Activated T-helper 17 cell treated with anti-CD3 and anti-CD28 coated beads, Interleukin-2, amount 50 U/mL, for 72 hours (primary cell): ENCODE data around the gene PLCB4. TPM values are rescaled to one million over a fixed set of nuclear protein-coding genes. Genes with fewer than 3 reads are reported as not detected.

Experiments
- ATAC-seq: fragments of 150-1000 bp; cut with Tn5 transposase; replicated peaks from 2 replicates; pipeline ENCODE4 v1.10.0; 2021; ENCODE audit warnings: mild to moderate bottlenecking, moderate library complexity
- H3K27ac Mint-ChIP-seq: one replicate; pipeline ENCODE4 v1.8.0; 2022; ENCODE audit warnings: mixed read lengths
- H3K27me3 Mint-ChIP-seq: one replicate; pipeline ENCODE4 v1.8.0; 2022; ENCODE audit warnings: mixed read lengths
- H3K36me3 Mint-ChIP-seq: one replicate; pipeline ENCODE4 v1.8.0; 2022; ENCODE audit warnings: low read depth, mild to moderate bottlenecking, mixed read lengths
- H3K4me1 Mint-ChIP-seq: one replicate; pipeline ENCODE4 v1.8.0; 2022; ENCODE audit warnings: mixed read lengths
- H3K4me3 Mint-ChIP-seq: one replicate; pipeline ENCODE4 v1.8.0; 2022; ENCODE audit warnings: mild to moderate bottlenecking, mixed read lengths
- H3K9me3 Mint-ChIP-seq: one replicate; pipeline ENCODE4 v1.8.0; 2022; ENCODE audit warnings: mixed read lengths
- total RNA-seq, 2 donors: library from RNA; stranded (reverse); gene quantifications; one replicate each; pipeline ENCODE4 v1.2.3, GENCODE V29; 2022

PLCB4 gene
- total RNA-seq, 2 donors from 2014 or later, result not detected

- H3K4me1 Mint-ChIP-seq, result no peaks in the 10 kb centered on the region
- ATAC-seq, result no peak
- no peaks in the 10 kb centered on the region for H3K27me3 Mint-ChIP-seq
- no peak overlapping the region for H3K27ac Mint-ChIP-seq
- peaks cover 8% of the 10 kb centered on the region for H3K9me3 Mint-ChIP-seq
- H3K36me3 Mint-ChIP-seq, result no peaks in the 10 kb centered on the region
- no peak overlapping the region for H3K4me3 Mint-ChIP-seq
Measured at GRCh38 chr20:9483131-9483530, 414.2 kb downstream of the PLCB4 start.

GRCh38 chr20:9485614-9486340 is 416.9 kb downstream of the PLCB4 start:
- Mint-ChIP-seq H3K36me3 (no peaks in the 10 kb centered on the region), H3K9me3 (peaks cover 13% of the 10 kb centered on the region), H3K27ac (no peak overlapping the region), H3K4me1 (no peaks in the 10 kb centered on the region), H3K27me3 (peaks cover 3% of the 10 kb centered on the region), H3K4me3 (no peak overlapping the region)
- no peak for ATAC-seq

GRCh38 chr20:9487231-9487630 is 418.3 kb downstream of the PLCB4 start:
- no peak overlapping the region for H3K4me3 Mint-ChIP-seq
- peaks cover 3% of the 10 kb centered on the region for H3K27me3 Mint-ChIP-seq
- H3K36me3 Mint-ChIP-seq, result no peaks in the 10 kb centered on the region
- peaks cover 13% of the 10 kb centered on the region for H3K9me3 Mint-ChIP-seq
- ATAC-seq, result no peak
- H3K4me1 Mint-ChIP-seq, result no peaks in the 10 kb centered on the region
- H3K27ac Mint-ChIP-seq, result no peak overlapping the region

GRCh38 chr20:9488063-9488462 is 419.2 kb downstream of the PLCB4 start:
- no peak overlapping the region for H3K4me3 Mint-ChIP-seq
- H3K4me1 Mint-ChIP-seq, result no peaks in the 10 kb centered on the region
- peaks cover 7% of the 10 kb centered on the region for H3K9me3 Mint-ChIP-seq
- H3K27ac Mint-ChIP-seq, result no peak overlapping the region
- no peak for ATAC-seq
- H3K27me3 Mint-ChIP-seq, result peaks cover 3% of the 10 kb centered on the region
- no peaks in the 10 kb centered on the region for H3K36me3 Mint-ChIP-seq

- no peak overlapping the region for H3K27ac Mint-ChIP-seq
- no peaks in the 10 kb centered on the region for H3K36me3 Mint-ChIP-seq
- H3K27me3 Mint-ChIP-seq, result peaks cover 3% of the 10 kb centered on the region
- peaks cover 7% of the 10 kb centered on the region for H3K9me3 Mint-ChIP-seq
- ATAC-seq, result no peak
- H3K4me3 Mint-ChIP-seq, result no peak overlapping the region
- H3K4me1 Mint-ChIP-seq, result no peaks in the 10 kb centered on the region
Measured at GRCh38 chr20:9490161-9490560, 421.3 kb downstream of the PLCB4 start.

- no peak overlapping the region for H3K4me3 Mint-ChIP-seq
- no peak for ATAC-seq
- peaks cover 10% of the 10 kb centered on the region for H3K9me3 Mint-ChIP-seq
- no peak overlapping the region for H3K27ac Mint-ChIP-seq
- H3K4me1 Mint-ChIP-seq, result no peaks in the 10 kb centered on the region
- H3K36me3 Mint-ChIP-seq, result no peaks in the 10 kb centered on the region
- H3K27me3 Mint-ChIP-seq, result peaks cover 3% of the 10 kb centered on the region
Measured at GRCh38 chr20:9490631-9491030, 421.7 kb downstream of the PLCB4 start.

GRCh38 chr20:9491324-9491723 is 422.4 kb downstream of the PLCB4 start:
- H3K27me3 Mint-ChIP-seq, result peaks cover 3% of the 10 kb centered on the region
- H3K4me1 Mint-ChIP-seq, result no peaks in the 10 kb centered on the region
- H3K9me3 Mint-ChIP-seq, result peaks cover 13% of the 10 kb centered on the region
- no peaks in the 10 kb centered on the region for H3K36me3 Mint-ChIP-seq
- H3K4me3 Mint-ChIP-seq, result no peak overlapping the region
- ATAC-seq, result no peak
- no peak overlapping the region for H3K27ac Mint-ChIP-seq

GRCh38 chr20:9492067-9492466 is 423.2 kb downstream of the PLCB4 start:
- Mint-ChIP-seq H3K9me3 (peaks cover 13% of the 10 kb centered on the region), H3K4me1 (no peaks in the 10 kb centered on the region), H3K27me3 (peaks cover 3% of the 10 kb centered on the region), H3K27ac (no peak overlapping the region), H3K4me3 (no peak overlapping the region), H3K36me3 (no peaks in the 10 kb centered on the region)
- ATAC-seq, result no peak

- Mint-ChIP-seq H3K27me3 (peaks cover 3% of the 10 kb centered on the region), H3K4me3 (no peak overlapping the region), H3K9me3 (peaks cover 17% of the 10 kb centered on the region), H3K36me3 (no peaks in the 10 kb centered on the region), H3K27ac (no peak overlapping the region), H3K4me1 (no peaks in the 10 kb centered on the region)
- ATAC-seq, result no peak
Measured at GRCh38 chr20:9493803-9494202, 424.9 kb downstream of the PLCB4 start.

GRCh38 chr20:9495701-9496100 is 426.8 kb downstream of the PLCB4 start:
- no peak overlapping the region for H3K4me3 Mint-ChIP-seq
- ATAC-seq, result no peak
- H3K4me1 Mint-ChIP-seq, result no peaks in the 10 kb centered on the region
- no peaks in the 10 kb centered on the region for H3K27me3 Mint-ChIP-seq
- peaks cover 13% of the 10 kb centered on the region for H3K9me3 Mint-ChIP-seq
- H3K36me3 Mint-ChIP-seq, result no peaks in the 10 kb centered on the region
- H3K27ac Mint-ChIP-seq, result no peak overlapping the region

- H3K4me3 Mint-ChIP-seq, result no peak overlapping the region
- no peaks in the 10 kb centered on the region for H3K27me3 Mint-ChIP-seq
- H3K4me1 Mint-ChIP-seq, result no peaks in the 10 kb centered on the region
- H3K36me3 Mint-ChIP-seq, result no peaks in the 10 kb centered on the region
- no peak overlapping the region for H3K27ac Mint-ChIP-seq
- no peak for ATAC-seq
- peaks cover 13% of the 10 kb centered on the region for H3K9me3 Mint-ChIP-seq
Measured at GRCh38 chr20:9496155-9496554, 427.3 kb downstream of the PLCB4 start.

- Mint-ChIP-seq H3K9me3 (peaks cover 13% of the 10 kb centered on the region), H3K4me1 (no peaks in the 10 kb centered on the region), H3K36me3 (no peaks in the 10 kb centered on the region), H3K27ac (no peak overlapping the region), H3K4me3 (no peak overlapping the region), H3K27me3 (no peaks in the 10 kb centered on the region)
- no peak for ATAC-seq
Measured at GRCh38 chr20:9498322-9498721, 429.4 kb downstream of the PLCB4 start.

- Mint-ChIP-seq H3K36me3 (no peaks in the 10 kb centered on the region), H3K27me3 (no peaks in the 10 kb centered on the region), H3K9me3 (peaks cover 13% of the 10 kb centered on the region), H3K4me3 (no peak overlapping the region), H3K27ac (no peak overlapping the region), H3K4me1 (no peaks in the 10 kb centered on the region)
- no peak for ATAC-seq
Measured at GRCh38 chr20:9499126-9499899, 430.4 kb downstream of the PLCB4 start.

- no peaks in the 10 kb centered on the region for H3K4me1 Mint-ChIP-seq
- no peaks in the 10 kb centered on the region for H3K27me3 Mint-ChIP-seq
- H3K4me3 Mint-ChIP-seq, result no peak overlapping the region
- H3K9me3 Mint-ChIP-seq, result peaks cover 13% of the 10 kb centered on the region
- H3K27ac Mint-ChIP-seq, result no peak overlapping the region
- no peaks in the 10 kb centered on the region for H3K36me3 Mint-ChIP-seq
- no peak for ATAC-seq
Measured at GRCh38 chr20:9500121-9500520, 431.2 kb downstream of the PLCB4 start.

GRCh38 chr20:9501473-9501872 is 432.6 kb downstream of the PLCB4 start:
- no peak for ATAC-seq
- H3K36me3 Mint-ChIP-seq, result no peaks in the 10 kb centered on the region
- no peak overlapping the region for H3K27ac Mint-ChIP-seq
- H3K9me3 Mint-ChIP-seq, result peaks cover 4% of the 10 kb centered on the region
- no peaks in the 10 kb centered on the region for H3K4me1 Mint-ChIP-seq
- H3K4me3 Mint-ChIP-seq, result no peak overlapping the region
- no peaks in the 10 kb centered on the region for H3K27me3 Mint-ChIP-seq
